ENCODE measurements around the gene EIF4E1B. TPM values are rescaled to one million over a fixed set of nuclear protein-coding genes. Genes with fewer than 3 reads are reported as not detected.

The EIF4E1B gene
- total and polyA plus RNA-seq, 2 donors (not counting 1 experiment from before 2014, with no cell fraction given), result not detected

GRCh38 chr5:176624938-176625337 is 5.5 kb upstream of the EIF4E1B start:
- TF ChIP-seq CTCF (conservative IDR thresholded peaks at IDR 0.05 in 1 of 2, IDR thresholded peaks at IDR 0.05 in 1 of 2; ENCODE audit: low read depth in 1 of 2, low read length in 2 of 2), result no peak
- TF ChIP-seq EZH2 (IDR thresholded peaks at IDR 0.05; ENCODE audit: low read length, missing control alignments), result no peak
- Histone ChIP-seq H3K9ac (ENCODE audit: insufficient read depth, low read length) (no peak overlapping the region), H3K4me2 (ENCODE audit: extremely low read depth, insufficient read depth, low read length) (no peak overlapping the region), H4K20me1 (ENCODE audit: control insufficient read depth, extremely low read depth, insufficient read depth, low read length) (no peaks in the 10 kb centered on the region), H3K9me3 (ENCODE audit: control insufficient read depth, insufficient read depth, low read depth, low read length) (no peaks in the 10 kb centered on the region), H2AFZ (ENCODE audit: low read length) (no peak overlapping the region), H3K4me3 (replicated peaks in 1 of 4; ENCODE audit: control extremely low read depth in 1 of 4, insufficient read depth in 1 of 4, low read depth in 3 of 4, low read length in 4 of 4) (no peak overlapping the region), H3K27ac (ENCODE audit: insufficient read depth, low read length) (no peak overlapping the region), H3K79me2 (ENCODE audit: control insufficient read depth, insufficient read depth, low read length) (no peaks in the 10 kb centered on the region), H3K27me3 (ENCODE audit: control insufficient read depth, insufficient read depth, low read length) (peaks cover 13% of the 10 kb centered on the region), H3K4me1 (ENCODE audit: control insufficient read depth, extremely low read depth, insufficient read depth, low read length) (peaks cover 7% of the 10 kb centered on the region), H3K36me3 (ENCODE audit: control insufficient read depth, insufficient read depth, low read length) (no peaks in the 10 kb centered on the region)
- DNase-seq (ENCODE audit: low read depth in 2 of 2), result no peak

GRCh38 chr5:176625512-176625911 is 5.0 kb upstream of the EIF4E1B start:
- no peak for TF ChIP-seq EZH2 (IDR thresholded peaks at IDR 0.05; ENCODE audit: low read length, missing control alignments)
- no peak for TF ChIP-seq CTCF (conservative IDR thresholded peaks at IDR 0.05 in 1 of 2, IDR thresholded peaks at IDR 0.05 in 1 of 2; ENCODE audit: low read depth in 1 of 2, low read length in 2 of 2)
- no peaks in the 10 kb centered on the region for H3K79me2 ChIP-seq (ENCODE audit: control insufficient read depth, insufficient read depth, low read length)
- H3K4me3 ChIP-seq (replicated peaks in 1 of 4; ENCODE audit: control extremely low read depth in 1 of 4, insufficient read depth in 1 of 4, low read depth in 3 of 4, low read length in 4 of 4), result no peak overlapping the region
- peaks cover 7% of the 10 kb centered on the region for H3K4me1 ChIP-seq (ENCODE audit: control insufficient read depth, extremely low read depth, insufficient read depth, low read length)
- H3K27me3 ChIP-seq (ENCODE audit: control insufficient read depth, insufficient read depth, low read length), result peaks cover 11% of the 10 kb centered on the region
- no peak overlapping the region for H3K4me2 ChIP-seq (ENCODE audit: extremely low read depth, insufficient read depth, low read length)
- no peak for DNase-seq (ENCODE audit: low read depth in 2 of 2)
- no peaks in the 10 kb centered on the region for H4K20me1 ChIP-seq (ENCODE audit: control insufficient read depth, extremely low read depth, insufficient read depth, low read length)
- no peaks in the 10 kb centered on the region for H3K9me3 ChIP-seq (ENCODE audit: control insufficient read depth, insufficient read depth, low read depth, low read length)
- H3K27ac ChIP-seq (ENCODE audit: insufficient read depth, low read length), result no peak overlapping the region
- no peaks in the 10 kb centered on the region for H3K36me3 ChIP-seq (ENCODE audit: control insufficient read depth, insufficient read depth, low read length)
- H3K9ac ChIP-seq (ENCODE audit: insufficient read depth, low read length), result no peak overlapping the region
- no peak overlapping the region for H2AFZ ChIP-seq (ENCODE audit: low read length)

- Histone ChIP-seq H3K27ac (ENCODE audit: insufficient read depth, low read length) (no peak overlapping the region), H3K9me3 (ENCODE audit: control insufficient read depth, insufficient read depth, low read depth, low read length) (no peaks in the 10 kb centered on the region), H2AFZ (ENCODE audit: low read length) (no peak overlapping the region), H3K4me1 (ENCODE audit: control insufficient read depth, extremely low read depth, insufficient read depth, low read length) (peaks cover 3% of the 10 kb centered on the region), H3K36me3 (ENCODE audit: control insufficient read depth, insufficient read depth, low read length) (no peaks in the 10 kb centered on the region), H3K4me2 (ENCODE audit: extremely low read depth, insufficient read depth, low read length) (no peak overlapping the region), H4K20me1 (ENCODE audit: control insufficient read depth, extremely low read depth, insufficient read depth, low read length) (no peaks in the 10 kb centered on the region), H3K9ac (ENCODE audit: insufficient read depth, low read length) (no peak overlapping the region), H3K4me3 (replicated peaks in 1 of 4; ENCODE audit: control extremely low read depth in 1 of 4, insufficient read depth in 1 of 4, low read depth in 3 of 4, low read length in 4 of 4) (no peak overlapping the region), H3K27me3 (ENCODE audit: control insufficient read depth, insufficient read depth, low read length) (peaks cover 9% of the 10 kb centered on the region), H3K79me2 (ENCODE audit: control insufficient read depth, insufficient read depth, low read length) (no peaks in the 10 kb centered on the region)
- DNase-seq (ENCODE audit: low read depth in 2 of 2), result no peak
- no peak for TF ChIP-seq CTCF (conservative IDR thresholded peaks at IDR 0.05 in 1 of 2, IDR thresholded peaks at IDR 0.05 in 1 of 2; ENCODE audit: low read depth in 1 of 2, low read length in 2 of 2)
- no peak for TF ChIP-seq EZH2 (IDR thresholded peaks at IDR 0.05; ENCODE audit: low read length, missing control alignments)
Observed at GRCh38 chr5:176625966-176626875, 4.3 kb upstream of the EIF4E1B start.
